AG09309 (cell line): Measurements from ENCODE around the gene ST6GAL1.
A peak's percentile ranks its signal among the peaks of the same experiment; 100 is the strongest.

Source experiments
- DNase-seq: peaks from one replicate; pipeline ENCODE4 v3.0.0-alpha.2; 2010; ENCODE audit warnings: low read depth
- H3K4me3 ChIP-seq: 2 replicates; pipeline ENCODE4 v1.5.1; 2011; ENCODE audit warnings: mild to moderate bottlenecking, low read depth, low read length, moderate library complexity; ENCODE audit not compliant: control insufficient read depth
- TF ChIP-seq, protein P1 (sequence below): IDR thresholded peaks from 2 replicates; pipeline ENCODE4 v1.5.1; 2011; ENCODE audit warnings: mild to moderate bottlenecking, low read depth, low read length, inconsistent platforms; ENCODE audit not compliant: insufficient read depth, control insufficient read depth; ENCODE audit errors: missing control alignments

ST6GAL1 gene

DNA sequence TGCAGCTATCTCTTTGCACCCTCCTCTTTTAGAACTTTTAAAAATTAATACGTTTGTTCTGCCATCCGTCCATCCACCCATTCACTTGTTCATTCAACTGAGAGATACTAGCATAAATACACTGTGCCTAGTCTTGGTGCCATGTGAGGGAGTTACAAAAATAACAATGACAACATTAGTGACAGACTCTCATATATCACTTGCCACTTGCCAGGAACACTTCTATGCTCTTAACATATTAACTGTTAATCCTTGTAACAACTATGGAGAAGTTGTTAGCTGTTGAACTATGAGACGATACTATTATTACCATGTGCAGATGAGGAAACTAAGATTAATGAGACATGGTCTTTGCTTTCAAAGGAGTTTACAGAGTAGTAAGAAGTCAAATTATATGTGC, 175.4 kb downstream of the ST6GAL1 start:
- no peak for DNase-seq
- H3K4me3 ChIP-seq = no peak overlapping the region
- TF ChIP-seq, protein P1, sequence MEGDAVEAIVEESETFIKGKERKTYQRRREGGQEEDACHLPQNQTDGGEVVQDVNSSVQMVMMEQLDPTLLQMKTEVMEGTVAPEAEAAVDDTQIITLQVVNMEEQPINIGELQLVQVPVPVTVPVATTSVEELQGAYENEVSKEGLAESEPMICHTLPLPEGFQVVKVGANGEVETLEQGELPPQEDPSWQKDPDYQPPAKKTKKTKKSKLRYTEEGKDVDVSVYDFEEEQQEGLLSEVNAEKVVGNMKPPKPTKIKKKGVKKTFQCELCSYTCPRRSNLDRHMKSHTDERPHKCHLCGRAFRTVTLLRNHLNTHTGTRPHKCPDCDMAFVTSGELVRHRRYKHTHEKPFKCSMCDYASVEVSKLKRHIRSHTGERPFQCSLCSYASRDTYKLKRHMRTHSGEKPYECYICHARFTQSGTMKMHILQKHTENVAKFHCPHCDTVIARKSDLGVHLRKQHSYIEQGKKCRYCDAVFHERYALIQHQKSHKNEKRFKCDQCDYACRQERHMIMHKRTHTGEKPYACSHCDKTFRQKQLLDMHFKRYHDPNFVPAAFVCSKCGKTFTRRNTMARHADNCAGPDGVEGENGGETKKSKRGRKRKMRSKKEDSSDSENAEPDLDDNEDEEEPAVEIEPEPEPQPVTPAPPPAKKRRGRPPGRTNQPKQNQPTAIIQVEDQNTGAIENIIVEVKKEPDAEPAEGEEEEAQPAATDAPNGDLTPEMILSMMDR = no peak

DNA sequence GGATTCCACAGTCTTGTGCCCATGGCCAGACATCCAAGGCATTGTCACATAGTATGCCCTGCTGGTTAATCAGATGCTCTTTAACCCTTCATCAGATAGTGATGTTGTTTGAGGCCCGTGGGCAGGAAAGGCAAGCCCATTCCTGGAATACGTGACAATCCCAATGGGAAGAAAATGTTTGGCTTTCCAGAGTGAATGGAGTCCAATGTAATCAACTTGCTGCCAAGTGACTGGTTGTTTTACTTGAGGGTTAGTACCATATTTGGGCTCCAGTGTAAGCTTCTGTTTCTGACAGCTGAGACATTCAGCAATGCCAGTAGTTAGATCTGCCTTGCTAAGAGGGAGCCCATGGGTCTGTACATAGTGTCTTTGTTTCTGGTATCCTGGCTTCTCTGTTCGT, 177.7 kb downstream of the ST6GAL1 start:
- H3K4me3 ChIP-seq = no peak overlapping the region
- DNase-seq = no peak
- TF ChIP-seq, protein P1 = no peak

- TF ChIP-seq, protein P1 = no peak
- no peak overlapping the region for H3K4me3 ChIP-seq
- DNase-seq = no peak
Measured at GRCh38 chr3:187110156-187110555, 179.8 kb downstream of the ST6GAL1 start.

DNA sequence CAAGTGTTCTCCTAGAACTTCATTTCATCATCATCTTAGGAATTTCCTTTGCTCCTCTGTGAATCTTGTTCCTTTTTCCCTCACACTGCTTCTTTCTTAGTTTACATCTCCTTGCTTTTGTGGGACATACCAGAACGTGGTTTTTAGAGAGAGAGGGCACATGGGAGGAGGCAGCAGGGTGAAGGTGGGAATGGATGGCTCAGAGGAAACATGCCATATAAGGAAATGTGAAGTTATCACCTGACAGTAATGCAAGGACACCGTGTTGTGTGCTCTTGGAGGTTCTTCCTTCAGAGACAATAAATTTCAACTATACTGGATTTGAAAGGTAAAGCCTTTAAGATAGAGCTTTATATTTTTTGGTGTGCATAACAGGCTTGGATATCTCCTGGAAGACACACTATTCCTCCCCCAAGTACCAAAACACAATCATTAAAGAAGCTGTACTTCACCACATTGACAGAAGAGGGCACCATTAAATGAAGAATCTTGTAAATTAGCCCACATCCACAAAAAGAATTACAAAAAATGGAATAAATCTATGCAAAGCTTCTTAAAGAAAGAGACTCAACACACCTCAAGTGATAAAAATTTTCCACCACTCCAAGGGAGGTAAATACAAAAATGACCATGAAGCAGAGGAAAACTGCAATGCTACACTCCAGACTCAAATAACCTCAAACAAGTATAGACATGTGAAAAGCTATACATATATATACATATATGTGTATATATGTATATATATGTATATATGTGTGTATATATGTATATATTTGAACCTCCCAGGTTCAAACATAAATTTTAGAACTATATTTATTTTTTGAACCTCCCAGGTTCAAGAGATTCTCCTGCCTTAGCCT, 182.8 kb downstream of the ST6GAL1 start:
- TF ChIP-seq, protein P1 = peak; percentile 55

DNA sequence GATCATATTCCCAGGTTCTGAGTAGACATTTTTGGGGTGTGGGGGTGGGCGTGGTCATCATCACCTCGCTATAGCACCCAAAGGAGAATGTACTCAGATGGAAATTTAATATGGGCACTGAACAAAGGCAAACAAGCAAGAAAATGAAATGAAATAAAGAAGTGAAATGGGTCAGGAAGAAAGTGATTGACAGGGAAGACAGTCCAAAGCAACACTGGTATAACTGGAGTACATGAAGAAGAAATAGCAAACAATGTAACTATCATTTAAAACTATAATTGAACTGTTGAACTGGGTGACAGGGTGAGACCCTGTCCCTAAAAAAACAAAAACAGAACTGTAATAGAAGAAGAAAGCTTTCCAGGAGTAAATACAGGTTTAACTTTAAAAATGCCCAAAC, 184.2 kb downstream of the ST6GAL1 start:
- no peak for DNase-seq
- TF ChIP-seq, protein P1 = no peak
- no peak overlapping the region for H3K4me3 ChIP-seq

More for the DNA sequence above, 182.8 kb downstream of the ST6GAL1 start:
- DNase-seq = no peak
- H3K4me3 ChIP-seq = no peak overlapping the region

DNA sequence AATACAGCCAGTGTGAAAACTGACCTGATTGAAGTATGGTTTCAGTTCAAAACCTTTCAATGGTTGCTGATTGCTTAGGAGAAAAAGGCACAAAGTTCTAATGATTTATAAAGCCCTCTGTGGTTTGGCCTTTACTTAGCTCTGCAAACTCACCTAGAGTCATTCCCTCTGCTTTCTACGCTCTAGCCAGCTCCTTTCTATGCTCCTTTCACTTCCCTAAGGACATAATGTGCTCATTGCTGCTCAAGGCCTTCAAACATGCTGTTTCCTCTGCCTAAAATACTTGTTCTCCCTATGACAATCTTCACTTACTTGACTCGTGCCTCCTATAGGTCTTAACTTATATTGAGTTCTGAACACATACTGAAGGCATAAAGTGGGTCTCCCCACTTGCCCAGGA, 190.0 kb downstream of the ST6GAL1 start:
- H3K4me3 ChIP-seq = no peak overlapping the region
- TF ChIP-seq, protein P1 = no peak
- no peak for DNase-seq
